ENCODE results near the gene ABHD12.

DNA sequence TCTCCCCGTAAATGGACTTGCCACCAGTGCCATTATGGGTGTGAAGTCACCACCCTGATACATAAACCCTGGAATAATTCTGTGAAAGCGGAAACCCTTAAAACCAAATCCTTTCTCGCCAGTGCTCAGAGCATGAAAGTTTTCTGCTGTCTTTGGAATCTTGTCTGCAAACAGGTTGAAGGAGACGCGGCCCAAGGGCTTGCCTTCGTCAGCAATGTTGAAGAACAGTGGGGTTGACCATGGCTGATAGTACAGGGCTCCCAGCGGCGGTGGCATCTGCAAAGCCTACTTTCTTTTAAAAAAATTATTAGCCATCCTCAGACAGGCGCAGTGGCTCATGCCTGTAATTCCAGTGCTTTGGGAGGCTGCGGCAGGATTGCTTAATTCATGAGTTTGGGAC is 22.1 kb downstream of the ABHD12 start:
- TF ChIP-seq, protein P1, sequence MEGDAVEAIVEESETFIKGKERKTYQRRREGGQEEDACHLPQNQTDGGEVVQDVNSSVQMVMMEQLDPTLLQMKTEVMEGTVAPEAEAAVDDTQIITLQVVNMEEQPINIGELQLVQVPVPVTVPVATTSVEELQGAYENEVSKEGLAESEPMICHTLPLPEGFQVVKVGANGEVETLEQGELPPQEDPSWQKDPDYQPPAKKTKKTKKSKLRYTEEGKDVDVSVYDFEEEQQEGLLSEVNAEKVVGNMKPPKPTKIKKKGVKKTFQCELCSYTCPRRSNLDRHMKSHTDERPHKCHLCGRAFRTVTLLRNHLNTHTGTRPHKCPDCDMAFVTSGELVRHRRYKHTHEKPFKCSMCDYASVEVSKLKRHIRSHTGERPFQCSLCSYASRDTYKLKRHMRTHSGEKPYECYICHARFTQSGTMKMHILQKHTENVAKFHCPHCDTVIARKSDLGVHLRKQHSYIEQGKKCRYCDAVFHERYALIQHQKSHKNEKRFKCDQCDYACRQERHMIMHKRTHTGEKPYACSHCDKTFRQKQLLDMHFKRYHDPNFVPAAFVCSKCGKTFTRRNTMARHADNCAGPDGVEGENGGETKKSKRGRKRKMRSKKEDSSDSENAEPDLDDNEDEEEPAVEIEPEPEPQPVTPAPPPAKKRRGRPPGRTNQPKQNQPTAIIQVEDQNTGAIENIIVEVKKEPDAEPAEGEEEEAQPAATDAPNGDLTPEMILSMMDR (IDR thresholded peaks at IDR 0.05): no peak
- TF ChIP-seq EZH2 (IDR thresholded peaks at IDR 0.05; ENCODE audit: borderline replicate concordance, insufficient read depth, low read depth, low read length, poor library complexity, severe bottlenecking): no peak
